ENCODE data around the gene GALNT2. TPM values are rescaled to one million over a fixed set of nuclear protein-coding genes. Genes with fewer than 3 reads are reported as not detected.

The GALNT2 gene
- total and polyA plus RNA-seq, 2 of the 13 experiments (the other 11 are each of a cell fraction or from before 2014, with no cell fraction given): 39.3 to 39.6 TPM

DNA sequence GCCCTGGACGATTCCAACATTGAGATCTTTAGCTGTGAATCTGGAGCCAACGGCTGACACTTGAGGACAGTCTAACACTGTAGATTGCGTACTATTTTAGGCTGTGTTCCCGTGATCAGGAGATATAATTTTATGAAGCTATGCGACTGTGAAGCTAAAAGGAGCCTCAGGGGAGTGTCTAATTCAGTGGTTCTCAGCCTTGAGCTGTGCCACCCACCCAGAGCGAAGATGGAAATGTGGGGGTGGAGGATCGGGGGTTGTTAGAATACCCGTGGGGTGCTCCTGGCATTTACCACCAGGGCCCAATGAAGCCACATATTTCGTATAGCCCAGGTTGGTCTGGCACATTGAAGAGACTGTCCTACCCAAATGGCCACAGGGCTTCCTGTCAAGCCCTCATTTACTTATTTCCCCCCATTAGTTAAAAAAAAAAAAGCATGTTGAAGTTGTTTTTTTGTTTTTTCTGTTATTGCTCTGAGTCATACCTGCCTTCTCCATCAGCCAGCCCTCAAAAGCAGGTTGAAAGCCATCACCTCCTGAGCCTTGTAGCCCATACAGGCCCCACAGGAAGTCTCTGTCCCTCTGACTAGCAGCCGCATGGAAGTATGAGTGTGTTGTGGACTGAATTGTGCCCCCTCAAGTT, 141.7 kb downstream of the GALNT2 start:
- intact Hi-C loops (cut with micrococcal nuclease; ENCODE audit: unreplicated experiment): no loop called here
- 96% methylated on average over 10 of the region's 10 CpGs for WGBS (ENCODE audit: low lambda C conversion rate)
- Histone ChIP-seq H4K20me1 (ENCODE audit: insufficient read depth, low read length) (no peaks in the 10 kb centered on the region), H3K36me3 (replicated peaks in 1 of 2; ENCODE audit: control insufficient read depth in 1 of 2, insufficient read depth in 2 of 2, low read length in 2 of 2) (peaks cover 2 to 22% of the 10 kb centered on the region in 2 experiments; a peak in 4 of 5 replicates), H3K4me2 (ENCODE audit: low read depth, low read length) (no peak overlapping the region), H3K4me3 (replicated peaks in 1 of 3; ENCODE audit: insufficient read depth in 1 of 3, low read depth in 2 of 3, low read length in 3 of 3) (no peak overlapping the region), H3K27me3 (ENCODE audit: control insufficient read depth in 1 of 2, insufficient read depth in 2 of 2, low read length in 2 of 2) (no peaks in the 10 kb centered on the region), H3K27ac (ENCODE audit: extremely low read length, insufficient read depth, low read length) (no peak overlapping the region), H3K4me1 (ENCODE audit: insufficient read depth, low read length) (peaks cover 16% of the 10 kb centered on the region), H3K9me3 (ENCODE audit: low read length) (no peaks in the 10 kb centered on the region), H3K79me2 (ENCODE audit: insufficient read depth, low read length) (no peaks in the 10 kb centered on the region), H3K9ac (ENCODE audit: insufficient read depth, low read depth, low read length) (no peak overlapping the region), H2AFZ (ENCODE audit: low read length) (no peak overlapping the region)
- no TSS peak for BruUV-seq (replicated peaks)
- no peak for FAIRE-seq
- ChIA-PET CTCF (ENCODE audit: low intra/inter-chr PET ratio, low total read pairs) (no interaction called here), POLR2A (no interaction called here)
- DNase-seq (ENCODE audit: low spot score): no peak
- ATAC-seq: no peak
- in situ Hi-C loops (cut with HindIII; ENCODE audit: extremely low pct_ligation_motif_present, low pct_unique_long_range_greater_than_20kb): no loop called here
- TF ChIP-seq HMG20A (CRISPR knock-in tag; IDR thresholded peaks at IDR 0.05; ENCODE audit: borderline replicate concordance) (no peak), ZNF317 (CRISPR knock-in tag; IDR thresholded peaks at IDR 0.05) (no peak), ZSCAN21 (CRISPR knock-in tag; IDR thresholded peaks at IDR 0.05; ENCODE audit: borderline replicate concordance) (no peak), EHMT2 (IDR thresholded peaks at IDR 0.05; ENCODE audit: borderline replicate concordance, low read depth, low read length) (no peak), ZSCAN9 (CRISPR knock-in tag; IDR thresholded peaks at IDR 0.05; ENCODE audit: borderline replicate concordance) (no peak), ZNF343 (CRISPR knock-in tag; IDR thresholded peaks at IDR 0.05) (no peak), ZFP90 (CRISPR knock-in tag; IDR thresholded peaks at IDR 0.05; ENCODE audit: borderline replicate concordance) (no peak), SP140L (CRISPR knock-in tag; IDR thresholded peaks at IDR 0.05; ENCODE audit: borderline replicate concordance) (no peak), SNAPC2 (CRISPR knock-in tag; IDR thresholded peaks at IDR 0.05) (no peak), ZSCAN30 (CRISPR knock-in tag; IDR thresholded peaks at IDR 0.05) (no peak), ZNF367 (CRISPR knock-in tag; IDR thresholded peaks at IDR 0.05; ENCODE audit: borderline replicate concordance) (no peak), ZNF138 (CRISPR knock-in tag; IDR thresholded peaks at IDR 0.05; ENCODE audit: low read depth) (no peak), TBX3 (IDR thresholded peaks at IDR 0.05; ENCODE audit: borderline replicate concordance) (no peak)
- TF ChIP-seq, protein P1, sequence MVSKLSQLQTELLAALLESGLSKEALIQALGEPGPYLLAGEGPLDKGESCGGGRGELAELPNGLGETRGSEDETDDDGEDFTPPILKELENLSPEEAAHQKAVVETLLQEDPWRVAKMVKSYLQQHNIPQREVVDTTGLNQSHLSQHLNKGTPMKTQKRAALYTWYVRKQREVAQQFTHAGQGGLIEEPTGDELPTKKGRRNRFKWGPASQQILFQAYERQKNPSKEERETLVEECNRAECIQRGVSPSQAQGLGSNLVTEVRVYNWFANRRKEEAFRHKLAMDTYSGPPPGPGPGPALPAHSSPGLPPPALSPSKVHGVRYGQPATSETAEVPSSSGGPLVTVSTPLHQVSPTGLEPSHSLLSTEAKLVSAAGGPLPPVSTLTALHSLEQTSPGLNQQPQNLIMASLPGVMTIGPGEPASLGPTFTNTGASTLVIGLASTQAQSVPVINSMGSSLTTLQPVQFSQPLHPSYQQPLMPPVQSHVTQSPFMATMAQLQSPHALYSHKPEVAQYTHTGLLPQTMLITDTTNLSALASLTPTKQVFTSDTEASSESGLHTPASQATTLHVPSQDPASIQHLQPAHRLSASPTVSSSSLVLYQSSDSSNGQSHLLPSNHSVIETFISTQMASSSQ (IDR thresholded peaks at IDR 0.05; ENCODE audit: low read depth): no peak
- TF ChIP-seq, protein P1 (CRISPR knock-in tag; IDR thresholded peaks at IDR 0.05; ENCODE audit: borderline replicate concordance): no peak
- TF ChIP-seq, protein P2, sequence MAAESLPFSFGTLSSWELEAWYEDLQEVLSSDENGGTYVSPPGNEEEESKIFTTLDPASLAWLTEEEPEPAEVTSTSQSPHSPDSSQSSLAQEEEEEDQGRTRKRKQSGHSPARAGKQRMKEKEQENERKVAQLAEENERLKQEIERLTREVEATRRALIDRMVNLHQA (CRISPR knock-in tag; IDR thresholded peaks at IDR 0.05): no peak
- TF ChIP-seq, protein P3, sequence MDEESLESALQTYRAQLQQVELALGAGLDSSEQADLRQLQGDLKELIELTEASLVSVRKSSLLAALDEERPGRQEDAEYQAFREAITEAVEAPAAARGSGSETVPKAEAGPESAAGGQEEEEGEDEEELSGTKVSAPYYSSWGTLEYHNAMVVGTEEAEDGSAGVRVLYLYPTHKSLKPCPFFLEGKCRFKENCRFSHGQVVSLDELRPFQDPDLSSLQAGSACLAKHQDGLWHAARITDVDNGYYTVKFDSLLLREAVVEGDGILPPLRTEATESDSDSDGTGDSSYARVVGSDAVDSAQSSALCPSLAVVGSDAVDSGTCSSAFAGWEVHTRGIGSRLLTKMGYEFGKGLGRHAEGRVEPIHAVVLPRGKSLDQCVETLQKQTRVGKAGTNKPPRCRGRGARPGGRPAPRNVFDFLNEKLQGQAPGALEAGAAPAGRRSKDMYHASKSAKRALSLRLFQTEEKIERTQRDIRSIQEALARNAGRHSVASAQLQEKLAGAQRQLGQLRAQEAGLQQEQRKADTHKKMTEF (CRISPR knock-in tag; IDR thresholded peaks at IDR 0.05): no peak
- TF ChIP-seq, protein P4, sequence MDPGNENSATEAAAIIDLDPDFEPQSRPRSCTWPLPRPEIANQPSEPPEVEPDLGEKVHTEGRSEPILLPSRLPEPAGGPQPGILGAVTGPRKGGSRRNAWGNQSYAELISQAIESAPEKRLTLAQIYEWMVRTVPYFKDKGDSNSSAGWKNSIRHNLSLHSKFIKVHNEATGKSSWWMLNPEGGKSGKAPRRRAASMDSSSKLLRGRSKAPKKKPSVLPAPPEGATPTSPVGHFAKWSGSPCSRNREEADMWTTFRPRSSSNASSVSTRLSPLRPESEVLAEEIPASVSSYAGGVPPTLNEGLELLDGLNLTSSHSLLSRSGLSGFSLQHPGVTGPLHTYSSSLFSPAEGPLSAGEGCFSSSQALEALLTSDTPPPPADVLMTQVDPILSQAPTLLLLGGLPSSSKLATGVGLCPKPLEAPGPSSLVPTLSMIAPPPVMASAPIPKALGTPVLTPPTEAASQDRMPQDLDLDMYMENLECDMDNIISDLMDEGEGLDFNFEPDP (CRISPR knock-in tag; conservative IDR thresholded peaks at IDR 0.05): no peak

All from HepG2 (cell line).